Stimulated activated CD4-positive, alpha-beta T cell treated with anti-CD3 and anti-CD28 coated beads, Interleukin-4, amount 100 ng/mL, for 4 hours (primary cell): ENCODE data around the gene TNFAIP1.

Experiments
- DNase-seq, 2 experiments: peaks; one replicate each; pipeline ENCODE4 v3.0.0-alpha.2; 2020

TNFAIP1 gene

GRCh38 chr17:28372203-28372944 is 36.8 kb downstream of the TNFAIP1 start:
- DNase-seq, result peak in 1 of 2 experiments; percentile 28

- DNase-seq, result no peak
Observed at GRCh38 chr17:28372945-28373274, 37.3 kb downstream of the TNFAIP1 start.

- no peak for DNase-seq
Observed at GRCh38 chr17:28379814-28380801, 44.5 kb downstream of the TNFAIP1 start.

GRCh38 chr17:28381141-28381825 is 45.7 kb downstream of the TNFAIP1 start:
- DNase-seq, result no peak

GRCh38 chr17:28384281-28385036 is 48.9 kb downstream of the TNFAIP1 start:
- DNase-seq, result peak; percentile 57 to 59

GRCh38 chr17:28385037-28385400 is 49.5 kb downstream of the TNFAIP1 start:
- DNase-seq, result no peak

- DNase-seq, result no peak
Observed at GRCh38 chr17:28385406-28385805, 49.8 kb downstream of the TNFAIP1 start.

- no peak for DNase-seq
Observed at GRCh38 chr17:28386391-28386790, 50.8 kb downstream of the TNFAIP1 start.

GRCh38 chr17:28388106-28388505 is 52.5 kb downstream of the TNFAIP1 start:
- no peak for DNase-seq

GRCh38 chr17:28390141-28390540 is 54.6 kb downstream of the TNFAIP1 start:
- DNase-seq, result no peak

GRCh38 chr17:28390563-28390962 is 55.0 kb downstream of the TNFAIP1 start:
- DNase-seq, result no peak

GRCh38 chr17:28390984-28391383 is 55.4 kb downstream of the TNFAIP1 start:
- no peak for DNase-seq

GRCh38 chr17:28391401-28391800 is 55.8 kb downstream of the TNFAIP1 start:
- DNase-seq, result no peak

- no peak for DNase-seq
Observed at GRCh38 chr17:28392491-28392890, 56.9 kb downstream of the TNFAIP1 start.

- no peak for DNase-seq
Observed at GRCh38 chr17:28394337-28395116, 59.0 kb downstream of the TNFAIP1 start.

- DNase-seq, result no peak
Observed at GRCh38 chr17:28395426-28395825, 59.9 kb downstream of the TNFAIP1 start.

GRCh38 chr17:28395968-28396367 is 60.4 kb downstream of the TNFAIP1 start:
- DNase-seq, result no peak
